SJSA1 (cell line): ENCODE measurements around the gene ARHGAP26. TPM values are rescaled to one million over a fixed set of nuclear protein-coding genes. Genes with fewer than 3 reads are reported as not detected.

Experiments
- DNase-seq, 2 experiments: peaks; one replicate each; pipeline ENCODE4 v3.0.0-alpha.2; 2015 to 2020; ENCODE audit warnings: low spot score in 2 of 2, low read depth in 1 of 2
- H3K27ac ChIP-seq: fragments of 250-450 bp; sonication (Bioruptor Pico); 2 replicates; pipeline ENCODE4 v1.5.1; 2020; ENCODE audit warnings: mild to moderate bottlenecking, moderate library complexity
- H3K27me3 ChIP-seq: fragments of 250-450 bp; sonication (Bioruptor Pico); replicated peaks from 2 replicates; pipeline ENCODE4 v1.5.1; 2020; ENCODE audit warnings: mild to moderate bottlenecking, moderate library complexity
- H3K36me3 ChIP-seq: fragments of 250-450 bp; sonication (Bioruptor Pico); 2 replicates; pipeline ENCODE4 v1.5.1; 2020; ENCODE audit warnings: mild to moderate bottlenecking
- H3K4me1 ChIP-seq: fragments of 250-450 bp; sonication (Bioruptor Pico); replicated peaks from 2 replicates; pipeline ENCODE4 v1.6.1; 2021; ENCODE audit warnings: mild to moderate bottlenecking
- H3K4me3 ChIP-seq: fragments of 250-450 bp; sonication (Bioruptor Pico); 2 replicates; pipeline ENCODE4 v1.5.1; 2020; ENCODE audit warnings: mild to moderate bottlenecking
- H3K9me3 ChIP-seq: fragments of 250-450 bp; sonication (Bioruptor Pico); replicated peaks from 2 replicates; pipeline ENCODE4 v1.5.1; 2020; ENCODE audit warnings: mild to moderate bottlenecking
- total RNA-seq: library from RNA; depleted of rRNA; stranded (reverse); fragments of >200 nt; shearing (Covaris generic); gene quantifications from 2 replicates; pipeline ENCODE4 v1.2.3, GENCODE V29; 2014

Gene ARHGAP26
- total RNA-seq, 1 experiment from 2014 or later = 10.2 TPM

GRCh38 chr5:143059976-143060765 lies 290.0 kb downstream of the ARHGAP26 start:
- H3K36me3 ChIP-seq = peaks cover 8% of the 10 kb centered on the region
- no peaks in the 10 kb centered on the region for H3K27me3 ChIP-seq
- peak in 1 of 2 experiments; percentile 64 for DNase-seq
- H3K9me3 ChIP-seq = no peaks in the 10 kb centered on the region
- peak overlapping the region; percentile 80 for H3K27ac ChIP-seq
- H3K4me3 ChIP-seq = no peak overlapping the region
- H3K4me1 ChIP-seq = peaks cover 84% of the 10 kb centered on the region

- Histone ChIP-seq H3K27me3 (no peaks in the 10 kb centered on the region), H3K4me1 (peaks cover 80% of the 10 kb centered on the region), H3K9me3 (no peaks in the 10 kb centered on the region), H3K4me3 (no peak overlapping the region), H3K36me3 (peaks cover 8% of the 10 kb centered on the region), H3K27ac (peak overlapping the region; percentile 80)
- peak in 1 of 2 experiments; percentile 86 for DNase-seq
Measured at GRCh38 chr5:143061161-143061945, 291.2 kb downstream of the ARHGAP26 start.

GRCh38 chr5:143062379-143062778 lies 292.2 kb downstream of the ARHGAP26 start:
- H3K4me1 ChIP-seq = peaks cover 73% of the 10 kb centered on the region
- H3K27me3 ChIP-seq = no peaks in the 10 kb centered on the region
- H3K27ac ChIP-seq = peak overlapping the region; percentile 80; the same call in 1 of the 2 replicates
- H3K9me3 ChIP-seq = no peaks in the 10 kb centered on the region
- peaks cover 5% of the 10 kb centered on the region for H3K36me3 ChIP-seq
- no peak overlapping the region for H3K4me3 ChIP-seq
- DNase-seq = no peak

- Histone ChIP-seq H3K4me3 (no peak overlapping the region), H3K36me3 (peaks cover 5% of the 10 kb centered on the region; the same call in 1 of the 2 replicates), H3K27ac (peak overlapping the region; percentile 46), H3K27me3 (no peaks in the 10 kb centered on the region), H3K9me3 (no peaks in the 10 kb centered on the region), H3K4me1 (peaks cover 73% of the 10 kb centered on the region)
- DNase-seq = no peak
Measured at GRCh38 chr5:143063175-143063970, 293.2 kb downstream of the ARHGAP26 start.

GRCh38 chr5:143064218-143064641 lies 294.1 kb downstream of the ARHGAP26 start:
- peak in 1 of 2 experiments; percentile 72 for DNase-seq
- Histone ChIP-seq H3K27ac (peak overlapping the region; percentile 46), H3K4me3 (no peak overlapping the region), H3K4me1 (peaks cover 66% of the 10 kb centered on the region), H3K36me3 (no peaks in the 10 kb centered on the region), H3K9me3 (no peaks in the 10 kb centered on the region), H3K27me3 (no peaks in the 10 kb centered on the region)

GRCh38 chr5:143064676-143065075 lies 294.5 kb downstream of the ARHGAP26 start:
- DNase-seq = peak in 1 of 2 experiments; percentile 39
- H3K27me3 ChIP-seq = no peaks in the 10 kb centered on the region
- H3K27ac ChIP-seq = peak overlapping the region; percentile 46
- no peaks in the 10 kb centered on the region for H3K36me3 ChIP-seq
- H3K4me1 ChIP-seq = peaks cover 62% of the 10 kb centered on the region
- no peaks in the 10 kb centered on the region for H3K9me3 ChIP-seq
- H3K4me3 ChIP-seq = no peak overlapping the region

GRCh38 chr5:143065185-143065965 lies 295.2 kb downstream of the ARHGAP26 start:
- Histone ChIP-seq H3K4me1 (peaks cover 55% of the 10 kb centered on the region), H3K27ac (peak overlapping the region; percentile 46)
- peak in 1 of 2 experiments; percentile 38 for DNase-seq

GRCh38 chr5:143065996-143066522 lies 295.9 kb downstream of the ARHGAP26 start:
- Histone ChIP-seq H3K27me3 (no peaks in the 10 kb centered on the region), H3K9me3 (no peaks in the 10 kb centered on the region), H3K27ac (no peak overlapping the region), H3K36me3 (no peaks in the 10 kb centered on the region; the same call in 1 of the 2 replicates), H3K4me1 (peaks cover 48% of the 10 kb centered on the region), H3K4me3 (no peak overlapping the region)
- DNase-seq = no peak

More at GRCh38 chr5:143065185-143065965, 295.2 kb downstream of the ARHGAP26 start:
- Histone ChIP-seq H3K9me3 (no peaks in the 10 kb centered on the region), H3K36me3 (no peaks in the 10 kb centered on the region; the same call in 1 of the 2 replicates), H3K4me3 (no peak overlapping the region), H3K27me3 (no peaks in the 10 kb centered on the region)

GRCh38 chr5:143066556-143067281 lies 296.5 kb downstream of the ARHGAP26 start:
- no peak overlapping the region for H3K27ac ChIP-seq

GRCh38 chr5:143068712-143069111 lies 298.5 kb downstream of the ARHGAP26 start:
- H3K4me3 ChIP-seq = no peak overlapping the region
- H3K27ac ChIP-seq = no peak overlapping the region
- no peaks in the 10 kb centered on the region for H3K9me3 ChIP-seq
- DNase-seq = no peak
- no peaks in the 10 kb centered on the region for H3K27me3 ChIP-seq
- peaks cover 22% of the 10 kb centered on the region for H3K4me1 ChIP-seq
- no peaks in the 10 kb centered on the region; the same call in 1 of the 2 replicates for H3K36me3 ChIP-seq

More at GRCh38 chr5:143066556-143067281, 296.5 kb downstream of the ARHGAP26 start:
- no peaks in the 10 kb centered on the region; the same call in 1 of the 2 replicates for H3K36me3 ChIP-seq
- H3K4me3 ChIP-seq = no peak overlapping the region
- H3K27me3 ChIP-seq = no peaks in the 10 kb centered on the region
- peaks cover 42% of the 10 kb centered on the region for H3K4me1 ChIP-seq
- no peak for DNase-seq
- no peaks in the 10 kb centered on the region for H3K9me3 ChIP-seq

- Histone ChIP-seq H3K9me3 (no peaks in the 10 kb centered on the region), H3K27ac (no peak overlapping the region), H3K36me3 (no peaks in the 10 kb centered on the region; the same call in 1 of the 2 replicates), H3K4me1 (no peaks in the 10 kb centered on the region), H3K27me3 (no peaks in the 10 kb centered on the region), H3K4me3 (no peak overlapping the region)
- no peak for DNase-seq
Measured at GRCh38 chr5:143071927-143072326, 301.8 kb downstream of the ARHGAP26 start.

- Histone ChIP-seq H3K9me3 (no peaks in the 10 kb centered on the region), H3K27ac (no peak overlapping the region), H3K4me3 (no peak overlapping the region), H3K36me3 (no peaks in the 10 kb centered on the region; the same call in 1 of the 2 replicates), H3K27me3 (no peaks in the 10 kb centered on the region), H3K4me1 (no peaks in the 10 kb centered on the region)
- no peak for DNase-seq
Measured at GRCh38 chr5:143072734-143073133, 302.6 kb downstream of the ARHGAP26 start.
